GM18909 (cell line): ENCODE data around the gene NAP1L2.
"Not testable (repeated sequence)": the region's sequence is repeated elsewhere in the genome, so short reads cannot be mapped to it uniquely, and the experiment has no call there.

Experiments used
- ATAC-seq: cut with Tn5 transposase; IDR thresholded peaks from one replicate; pipeline ENCODE4 v1.9.1; 2021; ENCODE audit warnings: mild to moderate bottlenecking; ENCODE audit not compliant: unreplicated experiment, poor library complexity

Gene NAP1L2, protein sequence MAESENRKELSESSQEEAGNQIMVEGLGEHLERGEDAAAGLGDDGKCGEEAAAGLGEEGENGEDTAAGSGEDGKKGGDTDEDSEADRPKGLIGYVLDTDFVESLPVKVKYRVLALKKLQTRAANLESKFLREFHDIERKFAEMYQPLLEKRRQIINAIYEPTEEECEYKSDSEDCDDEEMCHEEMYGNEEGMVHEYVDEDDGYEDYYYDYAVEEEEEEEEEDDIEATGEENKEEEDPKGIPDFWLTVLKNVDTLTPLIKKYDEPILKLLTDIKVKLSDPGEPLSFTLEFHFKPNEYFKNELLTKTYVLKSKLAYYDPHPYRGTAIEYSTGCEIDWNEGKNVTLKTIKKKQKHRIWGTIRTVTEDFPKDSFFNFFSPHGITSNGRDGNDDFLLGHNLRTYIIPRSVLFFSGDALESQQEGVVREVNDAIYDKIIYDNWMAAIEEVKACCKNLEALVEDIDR

DNA sequence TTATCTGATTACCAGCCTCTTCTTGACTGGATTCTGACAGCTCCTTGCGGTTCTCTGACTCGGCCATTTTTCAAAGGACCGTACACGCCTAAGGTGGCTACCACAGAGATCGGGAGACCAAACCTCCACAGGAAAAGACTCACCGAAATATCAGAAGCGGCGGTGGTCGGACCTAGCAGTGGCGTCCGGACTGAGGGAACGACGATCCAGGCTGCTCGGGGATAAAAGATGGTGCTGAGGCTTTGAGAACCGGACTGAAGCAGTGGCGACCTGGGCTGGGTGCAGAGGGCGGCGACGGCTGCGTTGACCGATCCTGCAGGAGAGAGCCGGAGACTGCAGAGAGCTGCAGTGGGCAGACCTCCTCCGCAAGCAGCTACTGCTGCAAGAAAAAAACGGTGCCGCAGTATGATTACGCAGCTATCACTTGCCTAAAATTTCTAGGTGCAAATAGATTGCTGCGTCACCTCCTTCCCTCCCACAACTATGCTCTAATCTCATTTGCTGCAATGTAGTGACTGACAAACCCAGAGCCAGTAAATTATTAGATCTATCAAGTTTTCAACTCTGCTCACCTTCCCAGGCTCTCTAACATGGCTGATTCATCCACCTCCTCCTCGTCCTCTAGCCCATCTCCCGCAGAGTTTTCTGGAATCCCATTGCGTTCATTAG lies at the start of gene NAP1L2:
Gene NAP1L2 (minus strand): TSS at position 426 of the 669 bp plus-strand sequence. CDS start 359 bp downstream, at position 67.
- peak; percentile 75 for ATAC-seq

DNA sequence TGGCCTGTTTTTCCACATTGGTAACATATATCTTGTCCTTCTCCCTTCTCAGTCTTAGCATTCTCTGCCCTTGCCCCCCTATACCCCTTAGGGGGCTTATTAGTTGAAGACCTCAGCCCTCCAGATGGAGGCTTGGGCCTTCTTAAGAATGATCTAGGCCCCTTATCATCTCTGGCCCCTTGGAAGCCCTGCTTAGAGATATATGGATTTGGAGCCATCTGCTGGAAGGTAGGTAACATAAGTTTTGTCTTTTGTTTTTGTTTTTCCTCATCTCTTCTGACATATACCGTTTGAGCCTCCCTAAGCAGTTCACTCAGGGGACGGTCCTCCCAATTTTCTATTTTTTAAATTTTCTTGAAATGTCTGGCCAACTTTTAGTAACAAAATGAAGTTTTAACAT lies 48.3 kb upstream of the NAP1L2 start:
- ATAC-seq: no peak

DNA sequence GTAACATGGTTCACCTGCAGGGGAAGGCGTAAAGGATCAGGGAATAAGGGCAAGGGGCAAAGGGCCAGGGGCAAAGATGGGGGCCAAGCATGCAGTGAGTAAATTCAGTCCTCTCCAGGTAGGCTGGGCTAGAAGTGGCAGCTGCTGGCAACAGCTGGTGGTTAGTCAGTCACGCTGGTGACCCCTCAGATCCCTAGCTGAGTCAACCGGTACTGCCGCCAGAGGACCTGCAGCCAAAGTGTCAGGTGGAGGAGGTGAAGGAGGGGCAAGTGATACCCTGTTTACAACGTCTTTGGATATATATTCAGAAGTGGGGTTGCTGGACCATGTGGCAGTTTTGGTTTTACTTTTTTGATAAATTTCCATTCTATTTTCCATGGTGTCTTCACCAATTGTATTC lies 24.6 kb upstream of the NAP1L2 start:
- no peak for ATAC-seq

DNA sequence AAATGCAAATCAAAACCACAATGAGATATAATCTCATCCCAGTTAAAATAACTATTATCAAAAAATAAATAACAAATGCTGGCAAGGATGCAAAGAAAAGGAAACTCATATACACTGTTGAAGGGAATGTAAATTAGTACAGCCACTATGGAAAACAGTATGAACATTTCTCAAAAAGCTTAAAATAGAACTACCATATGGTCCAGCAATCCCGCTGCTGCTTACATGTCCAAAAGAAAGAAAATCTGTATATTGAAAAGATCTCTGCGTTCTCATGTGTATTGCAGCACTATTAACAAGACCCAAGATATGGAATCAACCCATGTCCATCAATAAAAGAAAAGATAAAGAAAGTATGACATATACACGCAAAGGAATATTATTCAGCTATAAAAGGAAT lies 3.0 kb upstream of the NAP1L2 start:
- no peak for ATAC-seq

DNA sequence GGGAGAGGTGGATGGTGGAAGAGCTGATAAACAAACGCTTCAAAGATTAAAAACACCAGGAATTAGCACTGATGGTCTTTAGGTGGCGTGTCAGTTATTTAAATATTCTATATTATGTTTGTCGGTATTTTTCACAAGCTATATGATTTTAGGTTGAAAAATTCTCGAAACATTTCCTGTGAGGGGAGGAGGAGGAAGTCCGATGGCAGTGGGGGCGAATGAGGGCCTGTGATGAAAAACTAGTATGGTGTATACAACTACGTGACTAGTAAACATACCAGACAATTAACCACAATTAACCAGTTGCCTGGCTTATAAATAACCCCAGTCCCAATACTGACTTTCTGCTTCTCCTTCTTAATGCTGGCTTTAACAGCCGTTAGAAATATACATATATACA lies 595 bp upstream of the NAP1L2 start:
- no peak for ATAC-seq

DNA sequence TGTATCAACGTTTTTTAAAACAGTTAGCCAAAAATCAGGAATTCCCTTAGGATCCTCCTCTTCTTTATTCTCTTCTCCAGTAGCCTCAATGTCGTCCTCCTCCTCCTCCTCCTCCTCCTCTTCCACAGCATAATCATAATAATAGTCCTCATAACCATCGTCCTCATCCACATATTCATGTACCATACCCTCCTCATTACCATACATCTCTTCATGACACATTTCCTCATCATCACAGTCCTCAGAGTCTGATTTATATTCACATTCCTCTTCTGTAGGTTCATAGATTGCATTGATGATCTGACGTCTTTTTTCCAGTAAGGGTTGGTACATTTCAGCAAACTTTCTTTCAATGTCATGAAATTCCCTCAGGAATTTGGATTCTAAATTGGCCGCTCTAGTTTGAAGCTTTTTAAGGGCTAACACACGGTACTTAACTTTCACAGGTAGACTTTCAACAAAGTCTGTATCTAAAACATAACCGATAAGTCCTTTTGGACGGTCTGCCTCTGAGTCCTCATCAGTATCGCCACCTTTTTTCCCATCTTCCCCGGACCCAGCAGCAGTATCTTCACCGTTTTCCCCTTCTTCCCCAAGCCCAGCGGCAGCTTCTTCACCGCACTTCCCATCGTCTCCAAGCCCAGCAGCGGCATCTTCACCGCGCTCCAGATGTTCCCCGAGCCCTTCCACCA lies 771 bp downstream of the NAP1L2 start:
- ATAC-seq: no peak

DNA sequence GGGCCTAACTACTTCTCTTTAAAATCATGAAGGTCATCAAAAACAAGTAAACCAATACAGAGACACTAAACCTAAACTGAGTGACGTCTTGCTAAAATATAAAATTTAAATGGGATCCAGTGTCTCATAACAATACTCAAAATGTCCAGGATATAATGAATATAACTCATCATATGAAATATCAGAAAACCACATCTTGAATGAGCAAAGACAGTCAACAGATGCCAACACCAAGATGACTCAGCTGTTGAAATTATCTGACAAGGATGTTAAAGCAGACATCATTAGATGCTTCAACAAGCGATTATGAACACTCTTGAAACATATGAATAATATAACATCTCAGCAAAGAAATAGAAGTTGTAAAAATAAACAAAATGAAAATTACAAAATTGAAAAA lies 8.3 kb downstream of the NAP1L2 start:
- no peak for ATAC-seq

DNA sequence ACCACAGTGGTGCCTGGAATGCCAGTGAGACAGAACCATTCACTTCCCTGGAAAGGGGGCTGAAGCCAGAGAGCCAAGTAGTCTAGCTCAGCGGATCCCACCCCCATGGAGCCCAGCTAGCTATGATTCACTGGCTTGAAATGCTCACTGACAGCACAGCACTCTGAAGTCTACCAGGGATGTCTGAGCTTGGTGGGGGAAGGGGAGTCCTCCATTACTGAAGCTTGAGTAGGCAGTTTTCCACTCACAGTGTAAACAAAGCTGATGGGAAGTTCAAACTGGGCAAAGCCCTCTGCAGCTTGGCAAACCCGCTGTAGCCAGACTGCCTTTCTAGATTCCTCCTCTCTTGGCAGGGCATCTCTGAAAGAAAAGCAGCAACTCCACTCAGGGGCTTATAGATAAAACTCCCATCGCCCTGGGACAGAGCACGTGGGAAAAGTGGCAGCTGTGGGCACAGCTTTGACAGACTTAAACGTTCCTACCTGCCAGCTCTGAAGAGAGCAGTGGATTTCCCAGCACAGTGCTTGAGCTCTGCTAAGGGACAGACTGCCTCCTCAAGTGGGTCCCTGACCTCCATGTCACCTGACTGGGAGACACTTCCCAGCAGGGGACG lies 32.0 kb downstream of the NAP1L2 start:
- no peak for ATAC-seq

DNA sequence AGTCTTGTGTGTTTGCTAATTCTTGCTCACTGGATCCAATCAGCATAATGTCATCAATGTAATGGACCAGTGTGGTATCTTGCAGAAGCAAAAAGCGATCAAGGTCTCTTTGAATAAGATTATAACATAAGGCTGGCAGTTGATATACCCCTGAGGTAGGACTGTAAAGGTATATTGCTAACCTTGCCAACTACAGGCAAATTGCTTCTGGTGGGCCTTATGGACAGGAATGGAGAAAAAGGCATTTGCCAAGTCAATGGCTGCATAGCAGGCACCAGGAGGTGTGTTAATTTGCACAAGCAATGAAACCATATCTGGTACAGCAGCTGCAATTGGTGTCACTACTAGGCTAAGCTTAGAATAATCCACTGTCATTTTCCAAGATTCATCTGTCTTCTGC lies 45.7 kb downstream of the NAP1L2 start:
- ATAC-seq: not testable (repeated sequence)
